Suprapubic skin (tissue), 4 donors: ENCODE results near the gene GNA14.

Experiments
- EP300 ChIP-seq: sonication (generic); formaldehyde crosslinking; IDR thresholded peaks from one replicate; pipeline ENCODE4 v1.6.1; 2017; ENCODE audit warnings: antibody characterized with exemption
- POLR2A ChIP-seq, 2 donors: fragments of 450-650 bp; IDR thresholded peaks; one replicate each; pipeline ENCODE4 v1.6.1; 2017; ENCODE audit warnings: antibody characterized with exemption in 2 of 2, mild to moderate bottlenecking in 2 of 2, moderate library complexity in 2 of 2
- POLR2AphosphoS5 ChIP-seq, 3 donors: sonication (generic); formaldehyde crosslinking; IDR thresholded peaks; one replicate each; pipeline ENCODE4 v1.6.1; 2017; ENCODE audit warnings: antibody characterized with exemption in 3 of 3
- TF ChIP-seq, protein P1 (sequence below), 2 donors: fragments of 200-600 bp in 1 of 2; fragments of 450-650 bp in 1 of 2; sonication (generic) in 1 of 2; IDR thresholded peaks; one replicate each; pipeline ENCODE4 v1.5.1; 2016 to 2019; ENCODE audit warnings: antibody characterized with exemption in 2 of 2, mild to moderate bottlenecking in 1 of 2, moderate library complexity in 1 of 2

GRCh38 chr9:77659926-77660325 is 11.8 kb upstream of the GNA14 start:
- TF ChIP-seq EP300 (no peak), POLR2A (IDR thresholded peaks at IDR 0.05) (no peak), POLR2AphosphoS5 (IDR thresholded peaks at IDR 0.05) (no peak)
- TF ChIP-seq, protein P1, sequence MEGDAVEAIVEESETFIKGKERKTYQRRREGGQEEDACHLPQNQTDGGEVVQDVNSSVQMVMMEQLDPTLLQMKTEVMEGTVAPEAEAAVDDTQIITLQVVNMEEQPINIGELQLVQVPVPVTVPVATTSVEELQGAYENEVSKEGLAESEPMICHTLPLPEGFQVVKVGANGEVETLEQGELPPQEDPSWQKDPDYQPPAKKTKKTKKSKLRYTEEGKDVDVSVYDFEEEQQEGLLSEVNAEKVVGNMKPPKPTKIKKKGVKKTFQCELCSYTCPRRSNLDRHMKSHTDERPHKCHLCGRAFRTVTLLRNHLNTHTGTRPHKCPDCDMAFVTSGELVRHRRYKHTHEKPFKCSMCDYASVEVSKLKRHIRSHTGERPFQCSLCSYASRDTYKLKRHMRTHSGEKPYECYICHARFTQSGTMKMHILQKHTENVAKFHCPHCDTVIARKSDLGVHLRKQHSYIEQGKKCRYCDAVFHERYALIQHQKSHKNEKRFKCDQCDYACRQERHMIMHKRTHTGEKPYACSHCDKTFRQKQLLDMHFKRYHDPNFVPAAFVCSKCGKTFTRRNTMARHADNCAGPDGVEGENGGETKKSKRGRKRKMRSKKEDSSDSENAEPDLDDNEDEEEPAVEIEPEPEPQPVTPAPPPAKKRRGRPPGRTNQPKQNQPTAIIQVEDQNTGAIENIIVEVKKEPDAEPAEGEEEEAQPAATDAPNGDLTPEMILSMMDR (IDR thresholded peaks at IDR 0.05) = no peak
